GM18858 (cell line): Measurements from ENCODE around the gene PYY.
"Not testable (repeated sequence)": the region's sequence is repeated elsewhere in the genome, so short reads cannot be mapped to it uniquely, and the experiment has no call there.

Source experiments
- ATAC-seq: cut with Tn5 transposase; IDR thresholded peaks from one replicate; pipeline ENCODE4 v1.9.1; 2021; ENCODE audit not compliant: unreplicated experiment

The PYY gene

GRCh38 chr17:43949781-43950180 is 4.0 kb downstream of the PYY start:
- ATAC-seq, result no peak

- ATAC-seq, result no peak
Observed at GRCh38 chr17:43946781-43947180, 7.0 kb downstream of the PYY start.

- ATAC-seq, result no peak
Observed at GRCh38 chr17:43945074-43945829, 8.5 kb downstream of the PYY start.

- ATAC-seq, result no peak
Observed at GRCh38 chr17:43942051-43942685, 11.6 kb downstream of the PYY start, which contains the start of gene PPY. Gene PPY, minus strand, starts transcription at chr17:43942476. Its CDS starts 822 bp downstream, at chr17:43941654.

- no peak for ATAC-seq
Observed at GRCh38 chr17:43940630-43941029, 13.1 kb downstream of the PYY start.

- ATAC-seq, result no peak
Observed at GRCh38 chr17:43939886-43940285, 13.9 kb downstream of the PYY start.

GRCh38 chr17:43939452-43939851 is 14.3 kb downstream of the PYY start:
- not testable (repeated sequence) for ATAC-seq

GRCh38 chr17:43938838-43939182 is 14.9 kb downstream of the PYY start:
- no peak for ATAC-seq

- no peak for ATAC-seq
Observed at GRCh38 chr17:43936434-43936833, 17.3 kb downstream of the PYY start.

- ATAC-seq, result no peak
Observed at GRCh38 chr17:43935926-43936261, 17.8 kb downstream of the PYY start.

GRCh38 chr17:43935204-43935925 is 18.4 kb downstream of the PYY start:
- ATAC-seq, result no peak

GRCh38 chr17:43932923-43933322 is 20.8 kb downstream of the PYY start:
- no peak for ATAC-seq

GRCh38 chr17:43932357-43932756 is 21.4 kb downstream of the PYY start:
- no peak for ATAC-seq

GRCh38 chr17:43931062-43931571 is 22.6 kb downstream of the PYY start:
- ATAC-seq, result no peak

- no peak for ATAC-seq
Observed at GRCh38 chr17:43928609-43929008, 25.1 kb downstream of the PYY start.

GRCh38 chr17:43927929-43928328 is 25.8 kb downstream of the PYY start:
- not testable (repeated sequence) for ATAC-seq

GRCh38 chr17:43927060-43927864 is 26.5 kb downstream of the PYY start:
- no peak for ATAC-seq

GRCh38 chr17:43924558-43924957 is 29.2 kb downstream of the PYY start:
- no peak for ATAC-seq

GRCh38 chr17:43920500-43921095 is 33.1 kb downstream of the PYY start:
- no peak for ATAC-seq

GRCh38 chr17:43918026-43918389 is 35.7 kb downstream of the PYY start:
- ATAC-seq, result no peak
